HT1080 (cell line): ENCODE data around the gene SGIP1. TPM values are rescaled to one million over a fixed set of nuclear protein-coding genes. Genes with fewer than 3 reads are reported as not detected.

ENCODE experiments used
- DNase-seq: peaks from one replicate; pipeline ENCODE4 v3.0.0-alpha.2; 2015; ENCODE audit warnings: low read depth
- total RNA-seq: library from RNA; depleted of rRNA; stranded (reverse); fragments of >200 nt; shearing (Covaris generic); gene quantifications from 2 replicates; pipeline ENCODE4 v1.2.3, GENCODE V29; 2014

Gene SGIP1
- total RNA-seq, 1 experiment from 2014 or later, result 0.08 TPM

- no peak for DNase-seq
These were observed 13.3 kb upstream of the SGIP1 start for GRCh38 chr1:66520655-66521054.

GRCh38 chr1:66521721-66522365, 12.1 kb upstream of the SGIP1 start:
- DNase-seq, result peak; percentile 74

GRCh38 chr1:66523562-66523961, 10.4 kb upstream of the SGIP1 start:
- DNase-seq, result no peak

GRCh38 chr1:66525086-66525485, 8.9 kb upstream of the SGIP1 start:
- DNase-seq, result no peak

- DNase-seq, result no peak
These were observed 7.9 kb upstream of the SGIP1 start for GRCh38 chr1:66526036-66526435.

GRCh38 chr1:66526991-66527390, 7.0 kb upstream of the SGIP1 start:
- no peak for DNase-seq

- DNase-seq, result peak; percentile 60
These were observed 6.3 kb upstream of the SGIP1 start for GRCh38 chr1:66527686-66528085.

- DNase-seq, result no peak
These were observed 5.4 kb upstream of the SGIP1 start for GRCh38 chr1:66528580-66528979.

GRCh38 chr1:66532214-66532613, 1.7 kb upstream of the SGIP1 start:
- DNase-seq, result no peak

GRCh38 chr1:66532798-66533783, 862 bp upstream of the SGIP1 start:
- no peak for DNase-seq

- no peak for DNase-seq
These were observed 1.1 kb downstream of the SGIP1 start for GRCh38 chr1:66535061-66535460.

- no peak for DNase-seq
These were observed 1.9 kb downstream of the SGIP1 start for GRCh38 chr1:66535853-66536252.

GRCh38 chr1:66537718-66538117, 3.8 kb downstream of the SGIP1 start:
- no peak for DNase-seq

GRCh38 chr1:66539491-66539890, 5.5 kb downstream of the SGIP1 start:
- DNase-seq, result no peak

- DNase-seq, result no peak
These were observed 6.6 kb downstream of the SGIP1 start for GRCh38 chr1:66540434-66541032.

GRCh38 chr1:66542314-66542713, 8.4 kb downstream of the SGIP1 start:
- DNase-seq, result no peak

- peak; percentile 63 for DNase-seq
These were observed 9.1 kb downstream of the SGIP1 start for GRCh38 chr1:66542811-66543767.

GRCh38 chr1:66546047-66546810, 12.3 kb downstream of the SGIP1 start:
- no peak for DNase-seq

GRCh38 chr1:66549017-66549416, 15.1 kb downstream of the SGIP1 start:
- DNase-seq, result no peak

- no peak for DNase-seq
These were observed 16.3 kb downstream of the SGIP1 start for GRCh38 chr1:66550243-66550642.
